Spinal cord (tissue), 10 donors: ENCODE data around the gene AAR2. TPM values are rescaled to one million over a fixed set of nuclear protein-coding genes. Genes with fewer than 3 reads are reported as not detected.

Experiments
- DNase-seq, 6 donors: peaks; one replicate each; pipeline versions ENCODE4 v3.0.0 to v3.0.0-alpha.2; 2013 to 2015; ENCODE audit warnings: low spot score in 6 of 6, low read depth in 4 of 6
- H3K27ac ChIP-seq: one replicate; pipeline ENCODE4 v1.5.1; 2013; ENCODE audit warnings: low read depth, low read length, control low read depth
- H3K27me3 ChIP-seq: one replicate; pipeline ENCODE4 v1.6.1; 2013; ENCODE audit warnings: low read length; ENCODE audit not compliant: control insufficient read depth, insufficient read depth
- H3K36me3 ChIP-seq: one replicate; pipeline ENCODE4 v1.6.1; 2013; ENCODE audit warnings: low read length; ENCODE audit not compliant: control insufficient read depth, insufficient read depth
- H3K4me1 ChIP-seq: one replicate; pipeline ENCODE4 v1.6.1; 2013; ENCODE audit warnings: low read length; ENCODE audit not compliant: control insufficient read depth, insufficient read depth
- H3K4me3 ChIP-seq: one replicate; pipeline ENCODE4 v1.5.1; 2013; ENCODE audit warnings: low read depth, low read length, control low read depth
- H3K9me3 ChIP-seq: one replicate; pipeline ENCODE4 v1.6.1; 2013; ENCODE audit warnings: low read length; ENCODE audit not compliant: control insufficient read depth, insufficient read depth
- WGBS: methylation state at CpG from one replicate; pipeline ENCODE4 v1.1.5; 2013; ENCODE audit warnings: missing lambda C conversion rate; ENCODE audit not compliant: insufficient coverage; 5-methylcytosine and 5-hydroxymethylcytosine counted together
- polyA plus RNA-seq, 2 donors: library from polyadenylated mRNA; unstranded; fragments of 120-200 nt; gene quantifications; one replicate each; pipeline ENCODE4 v1.2.1, GENCODE V29; 2013; ENCODE audit not compliant: insufficient read length in 2 of 2
- total RNA-seq, 2 donors: library from RNA; depleted of rRNA in 1 of 2; stranded (reverse); fragments of 120-200 nt in 1 of 2; fragments of >200 nt in 1 of 2; gene quantifications; one replicate each; pipeline versions ENCODE4 v1.2.3 to v1.2.4, GENCODE V29; 2013 to 2014
- donor health status: healthy.

Gene AAR2
- total and polyA plus RNA-seq, 4 donors, result 27.4 to 38.0 (median 31.4) TPM

GRCh38 chr20:36203861-36204260 is 32.4 kb upstream of the AAR2 start:
- Histone ChIP-seq H3K4me1 (peaks cover 7% of the 10 kb centered on the region), H3K27me3 (no peaks in the 10 kb centered on the region), H3K27ac (no peak overlapping the region), H3K36me3 (peaks cover 77% of the 10 kb centered on the region), H3K9me3 (no peaks in the 10 kb centered on the region), H3K4me3 (no peak overlapping the region)
- 89% methylated on average over 1 of the region's 3 CpGs for WGBS
- DNase-seq, result no peak

- peaks cover 88% of the 10 kb centered on the region for H3K36me3 ChIP-seq
- H3K9me3 ChIP-seq, result no peaks in the 10 kb centered on the region
- no peak for DNase-seq
- H3K27me3 ChIP-seq, result no peaks in the 10 kb centered on the region
- no CpG with 5 or more reads among the region's 3 CpGs for WGBS
- H3K4me1 ChIP-seq, result peaks cover 4% of the 10 kb centered on the region
- H3K27ac ChIP-seq, result no peak overlapping the region
- H3K4me3 ChIP-seq, result no peak overlapping the region
These were observed 31.3 kb upstream of the AAR2 start for GRCh38 chr20:36205026-36205425.

- WGBS, result 94% methylated on average over 7 of the region's 9 CpGs
- no peaks in the 10 kb centered on the region for H3K9me3 ChIP-seq
- no peak overlapping the region for H3K4me3 ChIP-seq
- H3K27me3 ChIP-seq, result no peaks in the 10 kb centered on the region
- peaks cover 4% of the 10 kb centered on the region for H3K4me1 ChIP-seq
- H3K27ac ChIP-seq, result no peak overlapping the region
- no peak for DNase-seq
- peaks cover 90% of the 10 kb centered on the region for H3K36me3 ChIP-seq
These were observed 30.2 kb upstream of the AAR2 start for GRCh38 chr20:36206068-36206467.

GRCh38 chr20:36206641-36207040 is 29.6 kb upstream of the AAR2 start:
- H3K27me3 ChIP-seq, result no peaks in the 10 kb centered on the region
- 86% methylated on average over 2 of the region's 9 CpGs for WGBS
- peaks cover 90% of the 10 kb centered on the region for H3K36me3 ChIP-seq

GRCh38 chr20:36207602-36208001 is 28.7 kb upstream of the AAR2 start:
- H3K27me3 ChIP-seq, result no peaks in the 10 kb centered on the region
- peaks cover 4% of the 10 kb centered on the region for H3K4me1 ChIP-seq
- no peaks in the 10 kb centered on the region for H3K9me3 ChIP-seq
- WGBS, result 99% methylated on average over 11 of the region's 11 CpGs
- H3K27ac ChIP-seq, result no peak overlapping the region
- no peak for DNase-seq
- no peak overlapping the region for H3K4me3 ChIP-seq
- H3K36me3 ChIP-seq, result peaks cover 91% of the 10 kb centered on the region

More at GRCh38 chr20:36206641-36207040, 29.6 kb upstream of the AAR2 start:
- Histone ChIP-seq H3K4me3 (no peak overlapping the region), H3K27ac (no peak overlapping the region), H3K9me3 (no peaks in the 10 kb centered on the region), H3K4me1 (peaks cover 4% of the 10 kb centered on the region)
- DNase-seq, result no peak

- Histone ChIP-seq H3K4me3 (no peak overlapping the region), H3K36me3 (peaks cover 92% of the 10 kb centered on the region), H3K4me1 (no peaks in the 10 kb centered on the region), H3K9me3 (no peaks in the 10 kb centered on the region), H3K27me3 (no peaks in the 10 kb centered on the region), H3K27ac (no peak overlapping the region)
- no peak for DNase-seq
- 98% methylated on average over 5 of the region's 10 CpGs for WGBS
These were observed 28.0 kb upstream of the AAR2 start for GRCh38 chr20:36208257-36208656.

- Histone ChIP-seq H3K36me3 (peaks cover 89% of the 10 kb centered on the region), H3K4me3 (no peak overlapping the region), H3K27me3 (no peaks in the 10 kb centered on the region), H3K9me3 (no peaks in the 10 kb centered on the region), H3K27ac (no peak overlapping the region), H3K4me1 (no peaks in the 10 kb centered on the region)
- 56% methylated on average over 3 of the region's 5 CpGs for WGBS
- DNase-seq, result no peak
These were observed 25.7 kb upstream of the AAR2 start for GRCh38 chr20:36210436-36211021.

GRCh38 chr20:36213362-36213761 is 22.9 kb upstream of the AAR2 start:
- Histone ChIP-seq H3K4me1 (no peaks in the 10 kb centered on the region), H3K27ac (no peak overlapping the region), H3K27me3 (no peaks in the 10 kb centered on the region), H3K4me3 (no peak overlapping the region), H3K36me3 (peaks cover 79% of the 10 kb centered on the region), H3K9me3 (no peaks in the 10 kb centered on the region)
- no peak for DNase-seq
- no CpG with 5 or more reads among the region's 2 CpGs for WGBS

GRCh38 chr20:36214684-36215256 is 21.5 kb upstream of the AAR2 start:
- Histone ChIP-seq H3K27me3 (no peaks in the 10 kb centered on the region), H3K27ac (no peak overlapping the region), H3K36me3 (peaks cover 79% of the 10 kb centered on the region), H3K9me3 (no peaks in the 10 kb centered on the region), H3K4me1 (no peaks in the 10 kb centered on the region), H3K4me3 (no peak overlapping the region)
- 21% methylated on average over 2 of the region's 5 CpGs for WGBS
- peak in 2 of 6 donors; percentile 49 to 71 for DNase-seq

GRCh38 chr20:36215778-36216177 is 20.5 kb upstream of the AAR2 start:
- Histone ChIP-seq H3K4me1 (no peaks in the 10 kb centered on the region), H3K27me3 (no peaks in the 10 kb centered on the region), H3K27ac (no peak overlapping the region), H3K4me3 (no peak overlapping the region), H3K9me3 (no peaks in the 10 kb centered on the region), H3K36me3 (peaks cover 79% of the 10 kb centered on the region)
- 86% methylated on average over 3 of the region's 4 CpGs for WGBS
- DNase-seq, result no peak
